Prostate gland (tissue), 2 donors: ENCODE data around the gene TBCK. TPM values are rescaled to one million over a fixed set of nuclear protein-coding genes. Genes with fewer than 3 reads are reported as not detected.

Source experiments
- DNase-seq: peaks from one replicate; pipeline ENCODE4 v3.0.0-alpha.2; 2019; ENCODE audit warnings: low spot score
- H3K27ac ChIP-seq, 2 donors: fragments of 200-600 bp; sonication (generic); 2 replicates each; pipeline ENCODE4 v1.5.1; 2017 to 2019
- H3K27me3 ChIP-seq: fragments of 200-600 bp; sonication (generic); replicated peaks from 2 replicates; pipeline ENCODE4 v1.5.1; 2019; ENCODE audit not compliant: insufficient read depth
- H3K36me3 ChIP-seq, 2 donors: fragments of 200-600 bp; sonication (generic); 1 replicate in 1 of 2; 2 replicates in 1 of 2; pipeline versions ENCODE4 v1.5.1 to v1.8.1; 2017 to 2019
- H3K4me1 ChIP-seq: fragments of 200-600 bp; sonication (generic); replicated peaks from 2 replicates; pipeline ENCODE4 v1.5.1; 2019
- H3K4me3 ChIP-seq, 2 donors: fragments of 200-600 bp; sonication (generic); 2 replicates each; pipeline ENCODE4 v1.5.1; 2017 to 2019
- H3K9me3 ChIP-seq: fragments of 200-600 bp; sonication (generic); 2 replicates; pipeline ENCODE4 v1.5.1; 2017
- POLR2A ChIP-seq: fragments of 450-650 bp; IDR thresholded peaks from one replicate; pipeline ENCODE4 v1.6.1; 2016; ENCODE audit warnings: antibody characterized with exemption, mild to moderate bottlenecking
- POLR2AphosphoS5 ChIP-seq: sonication (generic); formaldehyde crosslinking; IDR thresholded peaks from one replicate; pipeline ENCODE4 v1.6.1; 2017; ENCODE audit warnings: antibody characterized with exemption
- WGBS: methylation state at CpG from one replicate; pipeline ENCODE4 v1.1.5; 2018; 5-methylcytosine and 5-hydroxymethylcytosine counted together
- intact Hi-C: fragments of 100-400 bp; cut with DNase I; formaldehyde crosslinking; loops from one replicate; pipeline ENCODE4 v1.14.2; 2022
- total RNA-seq, 2 donors: library from RNA; depleted of rRNA; stranded (reverse); fragments of >200 nt; gene quantifications; one replicate each; pipeline ENCODE4 v1.1.0, GENCODE V29; 2016
- TF ChIP-seq, protein P1 (sequence below), 4 experiments: fragments of 200-600 bp in 2 of 4; fragments of 450-650 bp in 2 of 4; sonication (generic) in 2 of 4; IDR thresholded peaks; 1 replicate in 3 of 4; 2 replicates in 1 of 4; pipeline ENCODE4 v1.5.1; 2016 to 2019; ENCODE audit warnings: antibody characterized with exemption in 4 of 4, mild to moderate bottlenecking in 2 of 4, moderate library complexity in 2 of 4

Gene TBCK
- total RNA-seq, 2 donors from 2014 or later = 29.8 to 32.3 TPM

DNA sequence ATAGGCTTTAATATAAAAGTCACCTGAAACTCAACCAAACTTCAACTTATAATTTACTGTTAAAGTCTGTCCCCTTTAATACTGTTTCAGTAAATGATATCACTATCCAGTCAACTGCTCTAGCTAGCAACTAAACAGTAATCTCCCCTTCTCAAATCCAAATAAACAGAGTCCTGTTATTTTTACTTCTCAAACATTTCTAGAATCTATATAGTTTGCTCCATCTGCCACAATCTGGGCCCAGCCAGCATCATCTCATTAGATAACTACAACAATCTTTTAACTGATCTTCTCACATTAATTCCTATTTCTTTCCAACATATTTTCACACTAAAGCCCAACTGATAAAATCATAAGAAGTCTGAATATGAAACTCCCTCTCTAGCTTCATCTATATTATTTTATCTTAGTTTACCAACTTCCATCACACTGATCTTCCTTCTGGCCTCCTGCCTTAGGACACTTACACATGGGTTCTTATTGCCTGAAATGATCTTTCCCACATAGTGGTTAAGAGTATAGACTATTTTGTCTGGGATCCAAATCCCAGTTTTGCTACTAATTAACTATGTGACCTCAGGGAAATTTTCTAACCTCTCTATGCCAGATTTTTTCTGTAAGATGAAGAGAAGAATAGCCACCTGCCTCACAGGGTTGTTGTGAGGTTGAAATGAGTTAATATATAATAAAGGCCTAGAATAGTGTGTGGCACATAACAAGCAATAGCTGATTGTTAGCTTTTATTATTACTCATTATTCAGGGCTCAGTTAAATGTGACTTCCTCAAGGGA lies 18.6 kb downstream of the TBCK start:
- TF ChIP-seq, protein P1, sequence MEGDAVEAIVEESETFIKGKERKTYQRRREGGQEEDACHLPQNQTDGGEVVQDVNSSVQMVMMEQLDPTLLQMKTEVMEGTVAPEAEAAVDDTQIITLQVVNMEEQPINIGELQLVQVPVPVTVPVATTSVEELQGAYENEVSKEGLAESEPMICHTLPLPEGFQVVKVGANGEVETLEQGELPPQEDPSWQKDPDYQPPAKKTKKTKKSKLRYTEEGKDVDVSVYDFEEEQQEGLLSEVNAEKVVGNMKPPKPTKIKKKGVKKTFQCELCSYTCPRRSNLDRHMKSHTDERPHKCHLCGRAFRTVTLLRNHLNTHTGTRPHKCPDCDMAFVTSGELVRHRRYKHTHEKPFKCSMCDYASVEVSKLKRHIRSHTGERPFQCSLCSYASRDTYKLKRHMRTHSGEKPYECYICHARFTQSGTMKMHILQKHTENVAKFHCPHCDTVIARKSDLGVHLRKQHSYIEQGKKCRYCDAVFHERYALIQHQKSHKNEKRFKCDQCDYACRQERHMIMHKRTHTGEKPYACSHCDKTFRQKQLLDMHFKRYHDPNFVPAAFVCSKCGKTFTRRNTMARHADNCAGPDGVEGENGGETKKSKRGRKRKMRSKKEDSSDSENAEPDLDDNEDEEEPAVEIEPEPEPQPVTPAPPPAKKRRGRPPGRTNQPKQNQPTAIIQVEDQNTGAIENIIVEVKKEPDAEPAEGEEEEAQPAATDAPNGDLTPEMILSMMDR (IDR thresholded peaks at IDR 0.05) = no peak
- no peak for TF ChIP-seq POLR2AphosphoS5
- no peak for TF ChIP-seq POLR2A
- intact Hi-C loops = no loop called here
- Histone ChIP-seq H3K27ac (no peak overlapping the region), H3K4me3 (no peak overlapping the region), H3K4me1 (no peaks in the 10 kb centered on the region), H3K36me3 (peaks cover 0 to 3% of the 10 kb centered on the region in 2 donors), H3K27me3 (no peaks in the 10 kb centered on the region), H3K9me3 (no peaks in the 10 kb centered on the region)
- DNase-seq = no peak

DNA sequence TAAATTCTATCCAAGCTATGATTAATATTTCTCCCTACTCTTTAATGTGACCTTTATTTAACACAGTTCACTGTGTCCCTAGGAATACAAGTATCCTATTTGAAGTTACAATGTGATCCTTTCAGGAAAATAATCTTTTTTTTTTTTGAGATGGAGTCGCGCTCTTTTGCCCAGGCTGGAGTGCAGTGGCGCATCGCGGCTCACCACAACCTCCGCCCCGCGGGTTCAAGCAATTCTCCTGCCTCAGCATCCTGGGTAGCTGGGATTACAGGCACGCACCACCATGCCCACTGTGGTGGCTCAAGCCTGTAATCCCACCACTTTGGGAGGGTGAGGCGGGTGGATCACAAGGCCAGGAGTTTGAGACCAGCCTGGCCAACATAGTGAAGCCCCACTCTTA lies 21.9 kb downstream of the TBCK start:
- Histone ChIP-seq H3K36me3 (peaks cover 0 to 3% of the 10 kb centered on the region in 2 donors), H3K9me3 (no peaks in the 10 kb centered on the region), H3K4me3 (no peak overlapping the region), H3K27me3 (no peaks in the 10 kb centered on the region), H3K27ac (no peak overlapping the region), H3K4me1 (no peaks in the 10 kb centered on the region)
- TF ChIP-seq POLR2A = no peak
- TF ChIP-seq, protein P1 (IDR thresholded peaks at IDR 0.05) = no peak
- no peak for TF ChIP-seq POLR2AphosphoS5
- intact Hi-C loops = no loop called here
- WGBS = 98% methylated on average over 10 of the region's 10 CpGs
- no peak for DNase-seq

DNA sequence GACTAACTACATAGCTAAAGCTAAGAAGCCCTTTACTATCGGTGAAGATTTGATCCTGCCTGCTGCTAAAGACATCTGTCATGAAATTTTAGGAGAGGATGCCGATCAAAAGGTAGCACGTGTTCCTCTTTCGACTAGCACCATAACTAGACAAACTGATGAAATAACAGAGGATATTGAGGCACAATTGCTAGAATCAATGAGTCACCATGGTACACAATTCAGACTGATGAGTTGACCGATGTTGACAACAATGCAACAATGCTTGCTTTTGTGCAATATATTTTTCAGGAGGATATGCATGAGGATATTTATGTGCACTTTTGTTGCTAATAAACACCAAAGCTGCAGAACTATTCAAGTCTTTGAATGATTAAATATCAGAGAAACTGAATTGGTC lies 24.3 kb downstream of the TBCK start:
- no peaks in the 10 kb centered on the region for H3K4me1 ChIP-seq
- no peak overlapping the region for H3K27ac ChIP-seq
- H3K4me3 ChIP-seq = no peak overlapping the region
- intact Hi-C loops = no loop called here
- no peaks in the 10 kb centered on the region for H3K27me3 ChIP-seq
- DNase-seq = no peak
- 93% methylated on average over 5 of the region's 5 CpGs for WGBS
- H3K9me3 ChIP-seq = no peaks in the 10 kb centered on the region
- H3K36me3 ChIP-seq = peaks cover 0 to 3% of the 10 kb centered on the region in 2 donors
- TF ChIP-seq POLR2AphosphoS5 = no peak
- TF ChIP-seq, protein P1 (IDR thresholded peaks at IDR 0.05) = no peak
- TF ChIP-seq POLR2A = no peak

DNA sequence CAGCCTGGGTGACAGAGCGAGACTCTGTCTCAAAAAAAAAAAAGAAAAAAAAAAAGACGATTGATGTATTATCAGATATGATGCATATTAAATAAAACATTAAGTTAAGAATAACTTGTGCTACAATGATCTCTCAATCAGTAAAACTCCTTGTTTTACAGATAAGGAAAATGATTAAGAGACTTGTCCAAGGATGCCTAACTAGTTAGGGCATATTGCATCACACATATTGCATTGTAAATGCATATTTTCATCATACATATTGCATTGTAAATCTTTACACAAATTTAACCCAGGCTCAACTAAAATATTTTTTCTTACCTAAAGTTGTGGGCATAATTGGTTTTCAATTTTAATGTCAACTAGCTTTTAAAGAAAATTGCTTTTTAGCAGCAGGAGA lies 26.3 kb downstream of the TBCK start:
- intact Hi-C loops = no loop called here
- TF ChIP-seq POLR2AphosphoS5 (no peak), POLR2A (no peak)
- TF ChIP-seq, protein P1 (IDR thresholded peaks at IDR 0.05) = no peak
- no peak for DNase-seq
- H3K27me3 ChIP-seq = no peaks in the 10 kb centered on the region
- no peaks in the 10 kb centered on the region for H3K4me1 ChIP-seq
- H3K36me3 ChIP-seq = peaks cover 0 to 3% of the 10 kb centered on the region in 2 donors
- WGBS = 94% methylated on average over 2 of the region's 2 CpGs
- no peak overlapping the region for H3K4me3 ChIP-seq
- no peaks in the 10 kb centered on the region for H3K9me3 ChIP-seq
- H3K27ac ChIP-seq = no peak overlapping the region

DNA sequence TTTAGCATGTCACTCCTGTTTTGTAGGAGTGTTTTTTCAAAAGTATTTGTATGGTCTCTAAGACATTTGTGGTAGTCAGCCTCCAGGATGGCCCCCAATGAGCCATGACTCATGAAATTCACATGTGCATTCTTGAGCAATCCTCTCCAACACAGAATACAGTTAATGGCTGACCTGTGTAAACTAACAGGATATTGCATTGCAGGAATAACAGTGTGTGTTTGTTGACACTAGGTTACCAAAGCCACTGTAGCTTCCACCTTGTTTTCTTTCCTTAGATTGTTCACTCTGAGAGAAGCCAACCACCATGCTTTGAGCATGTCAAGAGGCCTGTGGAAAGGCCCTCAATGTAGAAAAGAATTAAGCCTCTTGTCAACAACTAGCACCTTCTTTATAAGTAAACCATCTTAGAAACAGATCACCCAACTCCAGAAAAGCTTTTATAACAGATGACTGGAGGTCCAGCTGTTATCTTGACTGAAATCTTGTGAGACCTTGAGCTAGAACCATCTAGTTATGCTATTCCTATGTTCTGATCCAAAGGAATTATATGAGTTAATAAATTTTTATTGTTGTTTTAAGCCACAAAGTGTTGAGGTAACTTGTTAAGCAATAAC lies 28.5 kb downstream of the TBCK start:
- Histone ChIP-seq H3K4me3 (no peak overlapping the region), H3K27me3 (no peaks in the 10 kb centered on the region), H3K27ac (no peak overlapping the region), H3K4me1 (no peaks in the 10 kb centered on the region), H3K9me3 (no peaks in the 10 kb centered on the region), H3K36me3 (no peaks in the 10 kb centered on the region)
- DNase-seq = no peak
- intact Hi-C loops = no loop called here
- no peak for TF ChIP-seq POLR2AphosphoS5
- TF ChIP-seq, protein P1 (IDR thresholded peaks at IDR 0.05) = no peak
- TF ChIP-seq POLR2A = no peak
